GM12892 (cell line): ENCODE measurements around the gene DPT.

Source experiments
- DNase-seq: peaks from one replicate; pipeline ENCODE4 v3.0.0; 2011; ENCODE audit not compliant: insufficient read length
- FAIRE-seq: peaks from 2 replicates; lab custom pipeline; 2011; peaks lifted over from hg19 to GRCh38; lab: Jason Lieb, UNC
- POLR2A ChIP-seq: IDR thresholded peaks from 2 replicates; pipeline ENCODE4 v1.6.1; 2011; ENCODE audit warnings: low read depth, low read length, control low read depth
- POLR2AphosphoS5 ChIP-seq: IDR thresholded peaks from 2 replicates; pipeline ENCODE4 v1.6.1; 2011; ENCODE audit warnings: low read depth, low read length, control low read depth
- TAF1 ChIP-seq: IDR thresholded peaks from 2 replicates; pipeline ENCODE4 v1.6.1; 2011; ENCODE audit warnings: low read depth, mild to moderate bottlenecking, control low read depth, low read length, borderline replicate concordance

Gene DPT

DNA sequence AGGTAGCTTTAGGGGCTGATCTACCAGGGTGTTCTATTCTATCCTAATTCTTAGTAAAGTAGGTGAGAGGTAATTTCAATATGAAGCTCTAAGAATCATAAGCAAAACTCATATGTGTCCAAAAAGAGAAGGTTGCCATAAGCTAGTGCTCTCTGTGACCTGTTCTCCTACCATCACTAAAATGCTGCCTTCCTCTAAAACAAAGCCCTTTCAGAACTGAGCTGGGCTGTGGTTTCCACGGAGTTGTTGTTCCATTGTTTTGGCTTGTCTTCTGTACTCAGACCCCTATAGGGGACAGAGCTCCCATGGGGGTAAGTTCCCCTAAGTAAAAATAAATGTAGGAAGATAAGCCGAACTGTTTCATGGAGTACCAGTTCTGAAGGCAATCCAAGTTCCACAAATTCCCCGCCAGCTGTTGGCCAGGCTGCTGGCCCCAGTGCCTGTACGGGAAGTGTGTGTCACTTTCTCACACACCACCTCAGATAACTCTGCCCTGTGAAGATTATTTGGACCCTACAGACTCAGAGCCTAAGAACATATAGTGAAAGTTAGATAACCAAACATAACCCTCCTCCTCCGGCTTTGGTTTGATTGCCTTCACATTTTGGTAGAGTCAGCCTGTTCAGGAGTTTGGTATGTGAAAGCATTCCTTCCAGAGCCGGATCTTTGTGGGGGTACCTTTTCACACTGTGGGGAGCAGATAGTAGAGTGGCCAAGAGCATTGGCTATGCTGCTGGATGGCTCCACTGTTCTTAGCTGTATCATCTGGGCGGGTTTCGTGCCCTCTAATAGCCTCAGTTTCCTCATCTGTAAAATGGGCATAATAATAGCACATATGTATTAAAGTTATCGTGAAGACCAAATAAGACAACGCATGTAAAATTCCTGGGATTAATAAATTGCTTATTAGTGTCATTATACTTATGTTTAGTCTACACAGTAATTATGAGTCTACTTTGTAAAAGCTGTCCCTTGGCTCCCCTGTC lies 10.8 kb downstream of the DPT start:
- no peak for TF ChIP-seq POLR2AphosphoS5
- TF ChIP-seq TAF1 = no peak
- TF ChIP-seq POLR2A = no peak
- FAIRE-seq = no peak
- no peak for DNase-seq

DNA sequence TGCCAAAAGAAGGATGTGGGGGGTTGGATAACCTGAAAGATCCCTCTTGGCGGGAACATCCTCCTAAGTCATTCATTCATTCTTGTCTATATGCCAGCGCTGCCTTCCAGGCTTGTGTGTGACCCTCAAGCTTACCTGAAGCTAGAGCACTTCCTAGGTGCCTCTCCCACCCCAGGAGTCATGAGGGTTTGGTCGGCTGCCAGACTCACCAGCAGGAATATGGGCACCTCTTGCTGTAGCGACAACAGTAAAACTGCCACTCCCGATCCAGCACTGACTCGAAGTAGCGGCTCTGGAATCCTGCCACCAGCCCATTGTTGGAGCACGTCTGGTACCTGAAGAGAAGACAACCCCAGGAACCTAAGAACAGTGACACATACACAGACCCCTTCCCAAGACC lies 15.0 kb downstream of the DPT start:
- no peak for DNase-seq
- no peak for TF ChIP-seq POLR2A
- no peak for TF ChIP-seq POLR2AphosphoS5
- no peak for TF ChIP-seq TAF1
- FAIRE-seq = no peak

DNA sequence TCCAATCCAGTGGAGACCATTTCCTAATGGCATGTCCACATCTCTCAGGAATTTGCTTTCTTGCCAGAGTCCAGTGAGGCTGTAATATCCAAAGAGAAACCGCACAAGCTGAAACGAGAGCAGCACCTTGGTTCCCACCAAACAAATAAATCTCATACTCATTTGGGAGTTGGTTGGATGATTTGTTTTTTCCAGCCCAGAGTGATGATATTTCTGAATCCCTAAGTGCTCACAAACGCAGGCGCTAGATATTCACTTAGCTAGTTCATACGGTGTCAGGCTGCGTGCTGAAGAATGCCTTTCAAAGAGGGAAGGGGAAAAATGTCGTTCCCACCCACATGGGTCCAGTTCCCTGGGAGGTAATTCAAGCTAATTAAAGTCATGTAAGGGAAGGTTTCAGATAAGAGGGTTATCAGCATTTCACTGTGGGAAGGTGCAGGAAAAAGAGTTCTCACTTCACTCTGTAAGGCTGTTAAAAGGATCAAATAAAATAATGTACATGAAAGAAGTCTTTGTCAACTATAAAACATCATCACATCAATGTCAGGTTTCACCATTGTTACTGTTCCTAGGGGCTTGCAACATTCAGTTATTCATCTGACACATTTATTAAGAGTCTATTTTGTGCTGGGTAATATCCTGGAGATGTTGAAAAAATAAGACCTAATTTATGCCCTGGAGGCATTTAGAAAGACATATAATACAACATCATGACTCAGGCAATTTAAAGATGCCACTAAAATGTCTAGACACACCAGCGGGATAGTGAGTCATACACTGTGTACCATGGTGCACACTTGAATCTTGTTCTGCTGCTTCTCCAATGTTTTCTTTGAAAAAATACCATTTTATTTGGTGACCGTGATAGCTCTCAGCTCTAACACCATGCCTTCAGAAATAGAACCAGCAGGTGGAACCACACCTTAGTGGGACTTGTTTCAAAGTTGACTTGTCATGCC lies 19.3 kb downstream of the DPT start:
- no peak for TF ChIP-seq POLR2A
- no peak for TF ChIP-seq POLR2AphosphoS5
- no peak for TF ChIP-seq TAF1
- DNase-seq (no peak), FAIRE-seq (no peak)

DNA sequence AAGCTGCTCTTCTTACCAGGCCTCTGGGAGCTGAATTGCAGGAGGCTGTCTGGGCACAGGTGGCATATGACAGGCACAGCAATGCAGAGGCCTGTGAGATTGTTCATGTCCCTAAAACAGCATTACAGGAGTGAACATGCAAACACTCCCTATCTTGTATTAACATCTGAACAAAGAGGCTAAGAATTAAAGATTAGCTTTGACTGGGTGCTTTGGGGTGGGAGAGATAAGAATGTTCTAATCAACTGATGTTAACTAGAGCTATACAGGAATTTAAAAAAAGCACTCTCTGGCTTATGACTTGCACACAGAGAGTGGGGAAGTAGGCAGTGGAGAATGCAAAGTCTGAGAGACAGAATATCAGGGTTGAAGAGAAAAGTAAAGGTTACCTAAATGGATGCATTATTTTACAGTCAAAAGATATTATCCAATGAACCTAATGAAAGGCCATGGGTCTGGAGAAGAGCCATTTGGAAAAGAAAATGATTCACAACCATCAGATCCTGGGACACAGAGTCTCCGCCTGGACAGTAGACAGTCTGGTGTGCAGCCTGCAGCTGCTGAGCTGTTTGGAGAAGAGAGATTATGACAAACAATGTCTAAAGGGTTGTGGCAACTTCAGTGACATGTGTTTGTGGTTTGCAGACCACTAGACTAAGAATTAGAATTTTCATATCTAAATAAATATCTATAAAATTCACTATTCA lies 20.2 kb downstream of the DPT start:
- no peak for FAIRE-seq
- no peak for TF ChIP-seq POLR2A
- TF ChIP-seq TAF1 = no peak
- TF ChIP-seq POLR2AphosphoS5 = no peak
- no peak for DNase-seq

DNA sequence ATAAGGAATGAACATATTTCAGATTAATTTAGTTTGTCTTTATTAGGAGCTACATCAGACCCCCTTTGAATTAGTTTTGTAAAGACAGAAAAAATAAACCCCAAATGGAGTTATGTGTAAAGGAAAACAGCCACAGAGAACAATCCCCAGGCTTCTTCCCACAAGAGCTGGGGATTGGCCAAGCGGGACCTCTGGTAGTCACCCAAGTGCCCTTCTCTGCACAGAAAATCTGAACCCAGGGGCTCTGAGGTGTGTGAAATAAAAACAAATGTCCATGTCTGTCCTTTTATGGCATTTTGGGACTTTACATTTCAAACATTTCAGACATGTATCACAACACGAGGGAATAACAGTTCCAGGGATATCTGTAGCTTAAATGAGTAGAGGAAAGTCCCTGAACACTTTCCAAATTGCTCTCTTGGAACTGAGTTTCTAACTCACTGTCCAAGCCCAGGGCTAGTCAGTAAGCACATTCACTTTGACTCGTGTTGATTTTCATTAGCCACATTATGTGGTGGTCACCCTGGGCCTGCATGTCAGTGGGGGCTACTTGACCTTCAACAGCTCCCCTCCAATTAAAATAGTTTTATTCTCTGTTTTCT lies 22.5 kb downstream of the DPT start:
- DNase-seq = no peak
- TF ChIP-seq POLR2A = no peak
- no peak for TF ChIP-seq POLR2AphosphoS5
- TF ChIP-seq TAF1 = no peak
- no peak for FAIRE-seq

DNA sequence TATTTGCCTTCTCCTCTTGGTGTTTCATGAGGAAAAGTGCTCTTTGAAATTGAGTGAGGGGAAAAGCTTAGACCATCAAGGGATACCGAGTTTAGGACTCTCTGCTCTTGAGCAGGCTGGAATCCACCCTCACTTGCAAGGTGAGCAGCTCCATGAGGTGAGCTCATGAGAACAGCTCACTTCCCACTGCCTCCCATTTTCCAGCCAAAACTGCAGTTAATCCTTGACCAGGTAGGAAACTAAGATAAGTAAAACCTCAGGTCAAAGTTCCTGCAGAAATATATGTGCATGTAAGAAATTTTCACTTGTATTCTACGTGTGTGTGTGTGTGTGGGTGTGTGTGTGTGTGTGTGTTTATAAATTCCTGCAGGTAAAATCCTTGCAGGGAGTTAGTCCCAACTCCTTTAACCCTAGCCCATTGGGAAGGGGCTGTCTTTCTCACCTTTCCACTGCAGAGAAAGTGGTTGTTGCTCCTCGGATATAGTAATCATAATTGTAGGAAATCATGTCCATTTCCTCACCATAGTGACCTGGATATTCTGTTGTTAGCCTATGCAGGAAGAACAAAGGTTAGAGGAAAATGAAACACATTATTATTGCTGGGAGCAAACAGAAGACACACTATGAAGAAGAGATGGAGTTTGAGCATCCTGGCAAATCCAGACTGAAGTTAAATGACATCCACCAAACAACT lies 28.3 kb downstream of the DPT start:
- TF ChIP-seq TAF1 (no peak), POLR2A (no peak), POLR2AphosphoS5 (no peak)
- no peak for DNase-seq
- FAIRE-seq = no peak

DNA sequence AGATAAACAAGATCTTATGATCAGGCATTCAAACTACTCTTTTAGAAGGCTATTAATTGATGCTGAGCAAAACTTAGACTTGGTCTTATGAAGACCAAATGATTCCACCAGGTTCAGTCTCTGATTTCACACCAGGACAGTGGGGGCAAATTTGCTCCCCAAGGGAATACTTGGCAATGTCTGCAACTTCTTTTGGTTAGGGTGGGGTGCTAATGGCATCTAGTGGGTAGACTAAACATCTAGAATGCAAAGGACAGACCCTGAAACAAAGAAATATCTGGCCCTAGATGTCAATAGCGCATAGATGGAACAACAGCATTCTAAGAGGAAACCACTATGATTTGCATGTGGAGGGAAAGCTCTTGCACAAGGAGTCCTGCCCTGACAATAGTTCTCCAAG lies 30.6 kb downstream of the DPT start:
- FAIRE-seq (no peak), DNase-seq (no peak)

DNA sequence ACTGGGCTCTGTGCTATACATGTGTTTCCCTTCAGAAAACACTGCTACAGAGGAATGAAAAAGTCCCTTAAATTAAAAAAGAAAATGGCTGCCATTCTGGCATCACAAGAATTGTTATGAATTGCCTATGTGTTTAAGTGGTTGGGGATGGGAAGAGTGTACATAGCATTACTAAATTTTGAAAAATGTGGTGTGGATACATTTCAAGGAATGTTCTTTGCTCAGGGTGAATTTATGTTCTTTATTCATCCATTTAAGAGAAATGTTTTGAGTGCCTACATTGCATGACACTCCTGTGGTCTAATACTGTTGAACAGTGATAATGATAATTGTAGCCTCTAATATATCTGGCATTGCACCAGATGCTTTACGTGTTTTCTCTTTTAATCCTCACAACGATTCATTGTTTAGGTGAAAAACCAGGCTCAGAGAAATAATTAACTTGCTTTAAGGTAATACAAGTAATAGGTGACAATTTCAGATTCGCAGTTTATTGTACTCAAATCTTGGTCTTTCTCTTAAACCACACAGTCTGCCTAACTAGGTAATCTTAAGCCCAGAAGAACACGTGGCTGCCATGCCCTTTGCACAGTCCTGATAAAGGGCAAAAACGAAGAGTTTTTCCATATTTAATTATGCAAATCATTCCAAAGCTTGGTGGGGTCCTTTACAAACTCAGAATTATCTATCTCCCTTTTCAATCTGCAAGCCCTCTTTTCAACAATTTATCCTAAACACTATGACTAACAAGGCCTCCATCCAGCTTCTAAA lies 31.5 kb downstream of the DPT start:
- FAIRE-seq = no peak
- no peak for DNase-seq
- TF ChIP-seq POLR2A (no peak), POLR2AphosphoS5 (no peak), TAF1 (no peak)

More for the DNA sequence above, 30.6 kb downstream of the DPT start:
- no peak for TF ChIP-seq POLR2AphosphoS5
- TF ChIP-seq POLR2A = no peak
- no peak for TF ChIP-seq TAF1

DNA sequence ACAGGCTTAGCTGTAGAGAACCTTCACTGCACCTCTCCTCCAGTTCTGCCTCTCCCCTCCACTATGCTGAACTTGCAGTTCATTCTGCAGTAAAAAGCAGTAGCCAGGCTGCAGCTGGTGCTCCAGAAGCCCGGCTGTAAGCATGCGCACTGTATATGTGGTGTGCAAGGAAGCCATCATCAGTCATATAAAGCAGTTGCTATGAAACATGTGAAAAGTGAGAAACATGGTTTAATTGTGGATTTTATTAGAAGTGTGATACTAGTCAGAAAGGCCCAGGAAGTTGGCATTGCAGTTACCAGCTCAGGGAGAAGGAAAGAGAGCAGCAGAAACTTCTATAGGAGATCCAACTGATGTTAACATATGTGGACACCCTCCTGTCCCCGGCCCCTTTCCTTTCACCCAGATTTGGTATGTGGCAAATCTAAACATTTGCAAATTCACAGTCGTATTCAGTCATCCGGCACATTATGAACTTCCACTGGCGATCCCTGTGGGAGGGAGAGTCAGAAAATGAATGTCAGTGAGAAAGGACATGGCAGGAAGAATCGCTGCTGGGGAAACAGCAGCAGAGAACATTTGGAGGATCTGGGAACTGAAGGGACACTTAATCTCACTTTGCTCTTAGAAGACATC lies 32.8 kb downstream of the DPT start:
- DNase-seq = no peak
- no peak for TF ChIP-seq POLR2A
- TF ChIP-seq TAF1 = no peak
- no peak for TF ChIP-seq POLR2AphosphoS5
- FAIRE-seq = no peak
